HFFc6 (cell line): ENCODE measurements around the gene KCTD13. TPM values are rescaled to one million over a fixed set of nuclear protein-coding genes. Genes with fewer than 3 reads are reported as not detected.

Source experiments
- DNase-seq: peaks from one replicate; pipeline ENCODE4 v3.0.0-alpha.2; 2018
- H3K27ac Mint-ChIP-seq: 2 replicates; pipeline ENCODE4 v1.8.0; 2020; ENCODE audit warnings: mild to moderate bottlenecking, mixed read lengths
- H3K27me3 Mint-ChIP-seq: 2 replicates; pipeline ENCODE4 v1.8.0; 2021; ENCODE audit warnings: mild to moderate bottlenecking, moderate library complexity, mixed read lengths; ENCODE audit not compliant: insufficient read depth
- H3K36me3 Mint-ChIP-seq: 2 replicates; pipeline ENCODE4 v1.8.0; 2021; ENCODE audit warnings: low read depth, mixed read lengths
- H3K4me1 Mint-ChIP-seq: 2 replicates; pipeline ENCODE4 v1.8.0; 2020; ENCODE audit warnings: low read depth, mixed read lengths
- H3K4me3 Mint-ChIP-seq: 2 replicates; pipeline ENCODE4 v1.8.0; 2020; ENCODE audit warnings: mild to moderate bottlenecking, moderate library complexity, mixed read lengths
- H3K9me3 Mint-ChIP-seq: 2 replicates; pipeline ENCODE4 v1.8.0; 2020; ENCODE audit warnings: mild to moderate bottlenecking, mixed read lengths
- total RNA-seq, 6 experiments: library from RNA; stranded (reverse); fragmentation: NEBNext Ultra II Directional; extraction: Animal tissue kit (Norgen Biotek cat#: 25700); gene quantifications; 2 replicates in 1 of 6; 3 replicates in 5 of 6; pipeline ENCODE4 v1.2.3, GENCODE V29; 2021
- TF ChIP-seq, protein P1 (sequence below): fragments of 200-600 bp; sonication (generic); IDR thresholded peaks from 2 replicates; pipeline ENCODE4 v1.5.0; 2021; ENCODE audit warnings: antibody characterized with exemption, mild to moderate bottlenecking

Gene KCTD13
- total RNA-seq, 6 experiments from 2014 or later, result 13.9 to 17.0 (median 16.1) TPM

DNA sequence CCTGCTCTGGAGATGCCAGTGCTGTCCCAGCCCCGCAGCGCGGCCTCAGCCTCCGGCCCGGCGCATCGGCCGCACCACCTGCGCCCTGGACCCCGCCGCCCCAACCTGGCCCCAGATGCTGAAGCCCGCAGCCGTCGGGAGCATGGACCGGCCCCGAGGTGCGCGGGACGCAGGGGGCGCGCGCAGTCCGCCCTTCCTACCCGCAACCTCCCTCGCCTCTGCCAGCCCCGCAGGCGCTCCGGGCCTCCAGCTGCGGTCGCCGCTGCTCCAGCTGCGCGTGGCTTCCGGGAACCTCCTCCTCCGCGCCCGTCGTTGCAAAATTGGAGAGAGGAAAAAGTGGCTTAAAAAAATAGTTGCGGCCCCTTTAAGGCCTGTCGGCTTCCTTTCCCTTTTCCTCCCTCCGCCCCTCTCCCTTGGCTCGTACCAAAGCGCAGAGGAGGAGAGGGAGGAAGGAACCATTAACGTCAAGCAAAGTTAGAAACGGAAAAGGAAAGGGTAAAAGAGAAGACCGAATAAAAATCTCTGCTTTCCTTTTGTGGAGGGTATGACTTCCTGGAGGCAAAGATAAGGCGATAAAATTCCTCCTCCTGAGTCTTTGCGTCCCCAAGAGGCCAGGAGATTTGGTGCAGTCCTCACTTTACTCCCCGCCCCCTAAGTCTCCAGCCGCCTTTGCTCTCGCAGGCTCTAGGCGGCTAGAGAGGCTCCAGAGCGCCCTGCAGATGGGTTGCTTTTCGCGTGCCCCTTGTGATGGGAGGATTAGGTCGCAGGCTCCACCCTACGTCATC lies 63.0 kb downstream of the KCTD13 start, which contains the start of gene CDIPT:
Gene CDIPT (minus strand): TSS at position 343 of the 785 bp plus-strand sequence. CDS start 369 bp downstream, outside the sequence.
- TF ChIP-seq, protein P1, sequence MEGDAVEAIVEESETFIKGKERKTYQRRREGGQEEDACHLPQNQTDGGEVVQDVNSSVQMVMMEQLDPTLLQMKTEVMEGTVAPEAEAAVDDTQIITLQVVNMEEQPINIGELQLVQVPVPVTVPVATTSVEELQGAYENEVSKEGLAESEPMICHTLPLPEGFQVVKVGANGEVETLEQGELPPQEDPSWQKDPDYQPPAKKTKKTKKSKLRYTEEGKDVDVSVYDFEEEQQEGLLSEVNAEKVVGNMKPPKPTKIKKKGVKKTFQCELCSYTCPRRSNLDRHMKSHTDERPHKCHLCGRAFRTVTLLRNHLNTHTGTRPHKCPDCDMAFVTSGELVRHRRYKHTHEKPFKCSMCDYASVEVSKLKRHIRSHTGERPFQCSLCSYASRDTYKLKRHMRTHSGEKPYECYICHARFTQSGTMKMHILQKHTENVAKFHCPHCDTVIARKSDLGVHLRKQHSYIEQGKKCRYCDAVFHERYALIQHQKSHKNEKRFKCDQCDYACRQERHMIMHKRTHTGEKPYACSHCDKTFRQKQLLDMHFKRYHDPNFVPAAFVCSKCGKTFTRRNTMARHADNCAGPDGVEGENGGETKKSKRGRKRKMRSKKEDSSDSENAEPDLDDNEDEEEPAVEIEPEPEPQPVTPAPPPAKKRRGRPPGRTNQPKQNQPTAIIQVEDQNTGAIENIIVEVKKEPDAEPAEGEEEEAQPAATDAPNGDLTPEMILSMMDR, result peak; percentile 64
- H3K36me3 Mint-ChIP-seq, result peaks cover 21% of the 10 kb centered on the region

DNA sequence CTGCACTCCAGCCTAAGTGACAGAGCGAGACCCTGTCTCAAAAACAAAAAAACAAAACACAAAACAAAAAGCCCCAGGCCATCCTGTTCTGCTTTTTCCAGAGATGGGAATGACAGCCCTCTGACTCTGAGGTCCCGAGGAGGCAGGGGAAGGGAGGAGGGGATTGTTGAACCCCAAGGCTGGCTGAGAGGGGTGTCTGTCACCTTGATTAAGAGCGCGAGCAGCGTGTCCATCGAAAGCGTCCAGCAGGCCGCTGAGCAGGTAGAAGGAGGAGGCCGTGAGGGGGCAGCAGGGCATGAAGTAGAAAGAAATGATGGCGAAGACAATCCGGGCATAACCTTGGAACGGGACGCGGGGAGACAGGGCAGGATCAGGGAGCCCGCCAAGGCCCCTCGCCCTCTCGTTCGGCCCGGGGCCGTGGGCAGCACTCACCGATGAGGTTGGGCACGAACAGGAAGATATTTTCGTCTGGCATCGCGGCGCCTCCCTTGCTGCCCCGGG lies 63.6 kb downstream of the KCTD13 start:
- no peaks in the 10 kb centered on the region for H3K9me3 Mint-ChIP-seq
- TF ChIP-seq, protein P1, result no peak; the same call in 1 of the 2 replicates
- H3K4me1 Mint-ChIP-seq, result peaks cover 26% of the 10 kb centered on the region
- peaks cover 21% of the 10 kb centered on the region for H3K36me3 Mint-ChIP-seq
- H3K4me3 Mint-ChIP-seq, result peak overlapping the region; percentile 99
- H3K27me3 Mint-ChIP-seq, result peaks cover 1% of the 10 kb centered on the region; the same call in 1 of the 2 replicates
- no peak for DNase-seq
- peak overlapping the region; percentile 73 for H3K27ac Mint-ChIP-seq

More for the DNA sequence above, 63.0 kb downstream of the KCTD13 start, which contains the start of gene CDIPT:
- H3K4me1 Mint-ChIP-seq, result peaks cover 23% of the 10 kb centered on the region
- peak within 1 kb of the TSS; percentile 99 for H3K4me3 Mint-ChIP-seq
- H3K27ac Mint-ChIP-seq, result peak within 1 kb of the TSS; percentile 99
- H3K27me3 Mint-ChIP-seq, result peaks cover 1% of the 10 kb centered on the region; the same call in 1 of the 2 replicates
- peak; percentile 91 for DNase-seq
- H3K9me3 Mint-ChIP-seq, result no peaks in the 10 kb centered on the region

DNA sequence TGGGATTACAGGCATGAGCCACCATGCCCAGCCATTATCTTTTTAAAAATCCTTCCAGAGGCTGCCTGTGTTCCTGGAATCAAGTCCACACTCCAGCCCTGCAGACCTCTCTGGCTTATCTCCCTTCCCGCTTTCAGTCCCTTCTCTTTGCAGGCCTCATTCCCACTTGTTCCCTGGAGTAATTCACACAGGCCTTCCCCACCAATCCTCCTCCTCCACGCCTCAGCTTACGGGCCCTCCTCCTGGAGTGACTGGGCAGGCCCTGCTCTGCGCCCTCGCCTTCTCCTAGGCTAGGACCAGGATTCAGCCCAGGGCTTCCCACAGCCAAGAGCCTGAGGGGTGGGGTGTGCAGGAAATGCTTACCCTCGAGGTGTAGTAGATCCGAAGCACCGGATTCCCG lies 65.8 kb downstream of the KCTD13 start:
- Mint-ChIP-seq H3K27ac (no peak overlapping the region), H3K4me1 (peaks cover 37% of the 10 kb centered on the region), H3K27me3 (peaks cover 5% of the 10 kb centered on the region), H3K9me3 (no peaks in the 10 kb centered on the region), H3K36me3 (peaks cover 21% of the 10 kb centered on the region), H3K4me3 (no peak overlapping the region)
- no peak for DNase-seq
- TF ChIP-seq, protein P1, result no peak

DNA sequence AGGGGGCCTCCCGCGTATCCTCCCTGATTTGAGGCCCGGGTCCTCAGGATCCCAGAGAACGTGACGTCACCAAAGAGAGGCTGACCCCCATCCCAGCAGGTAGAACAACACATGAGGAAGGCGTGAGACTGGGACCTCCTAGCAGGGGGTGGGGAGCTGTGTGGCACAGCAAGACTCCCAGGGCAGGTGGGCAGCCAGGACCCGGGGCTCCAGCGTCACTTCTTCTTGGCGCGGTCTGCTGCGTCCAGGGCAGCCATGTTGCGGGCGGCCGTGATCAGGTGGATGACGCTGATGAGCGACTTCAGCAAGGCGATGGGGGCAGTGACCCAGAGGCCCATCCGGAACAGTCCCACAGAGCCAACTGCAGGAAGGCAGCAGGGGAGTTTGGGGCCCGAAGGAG lies 67.1 kb downstream of the KCTD13 start:
- no peak overlapping the region for H3K4me3 Mint-ChIP-seq
- no peak for DNase-seq
- peaks cover 5% of the 10 kb centered on the region for H3K27me3 Mint-ChIP-seq
- TF ChIP-seq, protein P1, result no peak
- H3K36me3 Mint-ChIP-seq, result peaks cover 21% of the 10 kb centered on the region
- H3K9me3 Mint-ChIP-seq, result no peaks in the 10 kb centered on the region
- H3K27ac Mint-ChIP-seq, result no peak overlapping the region
- H3K4me1 Mint-ChIP-seq, result peaks cover 37% of the 10 kb centered on the region

DNA sequence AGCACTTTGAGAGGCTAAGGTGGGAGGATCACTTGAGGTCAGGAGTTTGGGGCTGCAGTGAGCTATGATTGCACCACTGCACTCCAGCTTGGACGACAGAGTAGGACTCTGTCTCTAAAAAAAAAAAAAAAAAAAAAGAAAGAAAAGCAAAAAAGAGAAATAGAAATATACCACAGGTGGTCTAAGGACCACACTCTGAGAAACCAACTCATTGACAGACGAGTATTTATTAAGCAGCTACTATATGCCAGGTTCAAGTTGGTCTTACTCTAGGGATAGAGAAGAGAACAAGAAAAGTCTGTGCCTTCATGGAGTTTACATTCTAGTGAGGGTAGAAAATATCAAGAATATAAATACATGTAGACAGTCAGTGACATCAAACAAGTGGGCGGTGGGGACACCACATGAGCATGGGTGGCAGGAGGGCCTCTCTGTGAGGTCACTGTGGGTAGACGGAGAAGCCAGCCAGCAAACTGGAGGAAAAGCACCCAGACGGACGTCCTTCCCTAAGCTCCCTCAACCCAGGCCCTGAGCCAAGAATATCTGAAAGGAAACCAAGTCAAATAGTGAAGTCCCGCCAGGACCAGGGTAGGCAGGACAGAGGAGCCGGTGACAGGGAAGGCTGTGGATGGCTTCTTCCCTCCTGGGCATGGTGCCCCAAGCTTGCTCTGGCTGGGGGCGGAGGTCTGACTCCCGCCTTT lies 67.7 kb downstream of the KCTD13 start:
- Mint-ChIP-seq H3K36me3 (peaks cover 21% of the 10 kb centered on the region), H3K4me3 (no peak overlapping the region), H3K9me3 (no peaks in the 10 kb centered on the region), H3K27ac (no peak overlapping the region), H3K4me1 (peaks cover 37% of the 10 kb centered on the region), H3K27me3 (peaks cover 5% of the 10 kb centered on the region)
- DNase-seq, result no peak
- TF ChIP-seq, protein P1, result no peak
